Neural crest cell (in vitro differentiated cells): ENCODE results near the gene PHACTR1. TPM values are rescaled to one million over a fixed set of nuclear protein-coding genes. Genes with fewer than 3 reads are reported as not detected.
"Not testable (repeated sequence)": the region's sequence is repeated elsewhere in the genome, so short reads cannot be mapped to it uniquely, and the experiment has no call there.

Experiments
- DNase-seq: peaks from one replicate; pipeline ENCODE4 v3.0.0; 2021; ENCODE audit warnings: low read depth, mixed read lengths, low spot score
- H3K27ac Mint-ChIP-seq: one replicate; pipeline ENCODE4 v1.8.0; 2021; ENCODE audit warnings: mild to moderate bottlenecking, mixed read lengths; ENCODE audit not compliant: unreplicated experiment
- H3K27me3 Mint-ChIP-seq: 2 replicates; pipeline ENCODE4 v1.8.0; 2021; ENCODE audit warnings: low read depth, mild to moderate bottlenecking, mixed read lengths
- H3K36me3 Mint-ChIP-seq: 2 replicates; pipeline ENCODE4 v1.8.0; 2021; ENCODE audit warnings: low read depth, mild to moderate bottlenecking, mixed read lengths
- H3K4me1 Mint-ChIP-seq: 2 replicates; pipeline ENCODE4 v1.8.0; 2021; ENCODE audit warnings: mixed read lengths
- H3K4me3 Mint-ChIP-seq: one replicate; pipeline ENCODE4 v1.8.0; 2021; ENCODE audit warnings: mild to moderate bottlenecking, mixed read lengths
- H3K9me3 Mint-ChIP-seq: 2 replicates; pipeline ENCODE4 v1.8.0; 2021; ENCODE audit warnings: mixed read lengths
- total RNA-seq: library from RNA; stranded (reverse); gene quantifications from 2 replicates; pipeline ENCODE4 v1.2.1, GENCODE V29; 2021
- TF ChIP-seq, protein P1 (sequence below): fragments of 200-600 bp; sonication (generic); conservative IDR thresholded peaks from 2 replicates; pipeline ENCODE4 v1.5.0; 2021; ENCODE audit warnings: antibody characterized with exemption, mild to moderate bottlenecking

Gene PHACTR1
- total RNA-seq, 1 donor from 2014 or later: 10.4 TPM

DNA sequence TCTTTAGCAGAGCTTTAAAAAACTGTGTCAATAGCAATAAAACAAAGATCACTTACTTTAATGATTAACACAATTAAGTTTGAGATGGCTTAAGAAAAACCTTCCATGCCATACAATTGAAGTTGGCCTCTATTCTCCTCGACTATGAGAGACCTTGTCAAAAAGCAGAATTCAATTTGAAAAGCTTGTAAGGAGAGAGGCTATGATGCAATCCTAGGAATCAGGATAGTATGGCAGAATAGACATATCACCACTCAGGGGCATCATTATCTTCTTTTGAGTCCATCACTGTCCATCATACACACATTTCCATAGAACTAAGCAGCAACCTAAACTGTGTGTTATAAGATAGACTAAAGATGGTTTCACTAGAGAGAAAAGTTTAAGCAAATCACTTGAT lies 594.6 kb downstream of the PHACTR1 start:
- peaks cover 11% of the 10 kb centered on the region for H3K36me3 Mint-ChIP-seq

DNA sequence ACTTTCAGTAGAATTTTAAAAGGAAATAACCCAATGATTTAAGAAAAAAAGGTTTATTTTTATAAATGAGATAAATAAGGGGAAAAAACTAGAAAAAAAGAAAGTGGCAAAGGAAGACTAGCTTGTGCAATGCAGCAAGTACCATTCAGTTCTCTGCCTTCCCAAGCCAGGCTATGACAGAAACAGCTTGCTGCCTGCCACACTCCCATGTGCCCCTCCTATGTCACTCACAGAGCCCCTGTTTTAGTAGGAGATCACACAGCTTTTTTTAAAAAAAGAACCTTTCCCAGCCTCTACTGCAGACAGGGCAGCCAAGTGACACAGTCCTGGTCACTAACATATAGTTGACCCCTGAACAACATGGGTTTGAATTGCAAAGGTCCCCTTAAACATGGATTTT lies 598.2 kb downstream of the PHACTR1 start:
- no peaks in the 10 kb centered on the region for H3K4me1 Mint-ChIP-seq
- TF ChIP-seq, protein P1, sequence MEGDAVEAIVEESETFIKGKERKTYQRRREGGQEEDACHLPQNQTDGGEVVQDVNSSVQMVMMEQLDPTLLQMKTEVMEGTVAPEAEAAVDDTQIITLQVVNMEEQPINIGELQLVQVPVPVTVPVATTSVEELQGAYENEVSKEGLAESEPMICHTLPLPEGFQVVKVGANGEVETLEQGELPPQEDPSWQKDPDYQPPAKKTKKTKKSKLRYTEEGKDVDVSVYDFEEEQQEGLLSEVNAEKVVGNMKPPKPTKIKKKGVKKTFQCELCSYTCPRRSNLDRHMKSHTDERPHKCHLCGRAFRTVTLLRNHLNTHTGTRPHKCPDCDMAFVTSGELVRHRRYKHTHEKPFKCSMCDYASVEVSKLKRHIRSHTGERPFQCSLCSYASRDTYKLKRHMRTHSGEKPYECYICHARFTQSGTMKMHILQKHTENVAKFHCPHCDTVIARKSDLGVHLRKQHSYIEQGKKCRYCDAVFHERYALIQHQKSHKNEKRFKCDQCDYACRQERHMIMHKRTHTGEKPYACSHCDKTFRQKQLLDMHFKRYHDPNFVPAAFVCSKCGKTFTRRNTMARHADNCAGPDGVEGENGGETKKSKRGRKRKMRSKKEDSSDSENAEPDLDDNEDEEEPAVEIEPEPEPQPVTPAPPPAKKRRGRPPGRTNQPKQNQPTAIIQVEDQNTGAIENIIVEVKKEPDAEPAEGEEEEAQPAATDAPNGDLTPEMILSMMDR: no peak
- H3K36me3 Mint-ChIP-seq: peaks cover 8% of the 10 kb centered on the region
- no peaks in the 10 kb centered on the region for H3K9me3 Mint-ChIP-seq
- no peak for DNase-seq
- H3K27ac Mint-ChIP-seq: no peak overlapping the region
- H3K4me3 Mint-ChIP-seq: no peak overlapping the region
- H3K27me3 Mint-ChIP-seq: no peaks in the 10 kb centered on the region

More for the DNA sequence above, 594.6 kb downstream of the PHACTR1 start:
- Mint-ChIP-seq H3K4me3 (no peak overlapping the region), H3K9me3 (no peaks in the 10 kb centered on the region), H3K27me3 (no peaks in the 10 kb centered on the region), H3K27ac (no peak overlapping the region), H3K4me1 (no peaks in the 10 kb centered on the region)
- no peak for DNase-seq
- TF ChIP-seq, protein P1: no peak

DNA sequence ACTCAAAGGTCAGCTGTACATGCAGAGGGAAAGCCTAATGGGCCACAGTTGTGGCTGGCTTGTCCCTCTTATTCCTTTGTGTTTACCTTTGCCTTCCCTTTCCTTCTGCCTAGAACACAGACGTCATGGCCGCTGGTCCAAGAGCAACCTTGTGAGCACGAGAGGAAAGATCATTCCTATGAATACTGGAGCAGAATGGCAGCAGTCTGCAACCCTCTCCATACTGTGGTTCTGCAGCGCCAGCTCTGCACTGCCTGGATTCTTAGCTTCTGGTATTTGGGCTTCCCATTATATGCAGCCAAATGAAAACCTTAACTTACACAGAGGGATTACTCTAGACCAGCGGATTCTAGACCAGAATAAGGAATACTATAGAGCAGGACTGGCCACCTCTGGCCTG lies 599.3 kb downstream of the PHACTR1 start:
- H3K27me3 Mint-ChIP-seq: no peaks in the 10 kb centered on the region
- peaks cover 10% of the 10 kb centered on the region for H3K36me3 Mint-ChIP-seq
- H3K4me3 Mint-ChIP-seq: no peak overlapping the region
- no peaks in the 10 kb centered on the region for H3K9me3 Mint-ChIP-seq
- no peak for DNase-seq
- no peaks in the 10 kb centered on the region for H3K4me1 Mint-ChIP-seq
- no peak overlapping the region for H3K27ac Mint-ChIP-seq
- TF ChIP-seq, protein P1: no peak

DNA sequence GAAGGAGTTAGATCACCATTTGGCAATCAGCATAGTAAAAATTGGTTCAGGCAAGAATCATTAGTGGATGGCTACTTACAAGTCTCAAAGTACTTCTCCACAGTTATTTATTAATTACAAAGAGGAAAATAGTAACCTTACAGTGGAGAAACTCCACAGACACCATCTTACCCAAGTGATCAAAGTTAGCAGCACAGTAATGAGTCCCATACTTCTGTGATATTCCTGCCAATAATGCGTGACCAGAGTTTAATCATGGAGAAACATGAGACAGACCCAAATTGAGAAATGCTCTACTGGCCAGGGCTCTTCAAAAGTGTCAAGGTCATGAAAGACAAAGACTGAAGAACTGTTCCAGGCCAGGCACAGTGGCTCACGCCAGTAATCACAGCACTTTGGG lies 602.3 kb downstream of the PHACTR1 start:
- Mint-ChIP-seq H3K4me1 (no peaks in the 10 kb centered on the region), H3K9me3 (no peaks in the 10 kb centered on the region), H3K36me3 (peaks cover 14% of the 10 kb centered on the region), H3K27me3 (no peaks in the 10 kb centered on the region), H3K4me3 (no peak overlapping the region), H3K27ac (no peak overlapping the region)
- TF ChIP-seq, protein P1: no peak
- no peak for DNase-seq

DNA sequence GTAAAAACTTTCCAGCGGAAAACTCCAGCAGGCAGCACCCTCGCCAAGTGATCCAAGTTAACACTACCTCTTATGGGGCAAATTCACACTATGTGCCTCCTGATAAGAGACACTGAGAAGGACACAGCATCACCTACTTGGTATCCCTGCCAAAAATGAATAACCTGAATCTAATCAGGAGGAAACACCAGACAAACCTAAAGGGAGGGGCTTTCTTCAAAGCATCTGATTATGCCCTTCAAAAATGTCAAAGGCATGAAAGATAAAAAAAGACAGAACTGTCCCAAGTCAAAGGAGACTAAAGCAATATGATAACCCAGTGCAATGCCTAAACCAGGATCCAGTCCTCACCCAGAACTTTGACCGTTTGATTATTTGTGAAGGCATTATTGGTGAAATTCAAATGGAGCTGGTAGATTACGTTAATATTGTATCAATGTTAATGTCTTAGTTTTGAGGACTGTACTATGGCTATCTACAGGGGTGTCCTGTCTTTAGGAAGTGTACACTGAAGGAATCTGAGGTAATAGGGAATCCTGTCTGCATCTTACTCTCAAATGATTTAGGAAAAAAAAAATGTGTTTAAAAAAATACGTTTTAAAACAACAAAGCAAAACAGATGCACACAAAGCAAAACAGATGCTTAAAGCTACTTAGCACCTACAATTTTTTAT lies 603.5 kb downstream of the PHACTR1 start:
- no peak overlapping the region for H3K27ac Mint-ChIP-seq
- no peaks in the 10 kb centered on the region for H3K9me3 Mint-ChIP-seq
- no peaks in the 10 kb centered on the region for H3K27me3 Mint-ChIP-seq
- no peak for DNase-seq
- TF ChIP-seq, protein P1: no peak
- peaks cover 16% of the 10 kb centered on the region for H3K36me3 Mint-ChIP-seq
- H3K4me3 Mint-ChIP-seq: no peak overlapping the region
- no peaks in the 10 kb centered on the region for H3K4me1 Mint-ChIP-seq

DNA sequence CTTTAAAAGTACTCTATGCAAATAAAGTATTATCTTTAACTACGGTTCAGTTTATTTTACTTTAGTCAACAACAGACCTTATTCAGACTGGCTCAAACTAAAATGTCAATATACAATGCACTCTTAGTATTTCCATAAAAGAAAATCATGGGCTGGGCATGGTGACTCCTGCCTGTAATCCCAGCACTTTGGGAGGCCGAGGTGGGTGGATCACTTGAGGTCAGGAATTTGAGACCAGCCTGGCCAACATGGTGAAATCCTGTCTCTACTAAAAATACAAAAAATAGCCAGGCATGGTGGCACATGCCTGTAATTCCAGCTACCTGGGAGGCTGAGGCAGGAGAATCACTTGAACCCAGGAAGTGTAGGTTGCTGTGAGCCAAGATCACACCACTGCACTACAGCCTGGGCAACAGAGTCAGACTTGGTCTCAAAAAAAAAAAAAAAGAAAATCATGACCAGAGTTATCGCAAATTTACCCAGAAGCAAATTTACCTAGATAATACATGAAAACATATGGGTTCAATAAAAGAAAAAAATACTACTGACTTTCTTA lies 609.5 kb downstream of the PHACTR1 start:
- Mint-ChIP-seq H3K4me3 (peak overlapping the region; percentile 98), H3K4me1 (peaks cover 28% of the 10 kb centered on the region)
- H3K36me3 Mint-ChIP-seq, H3K27me3 Mint-ChIP-seq, H3K9me3 Mint-ChIP-seq, H3K27ac Mint-ChIP-seq, DNase-seq: not testable (repeated sequence)
